ENCODE data around the gene C19orf85.

C19orf85 gene

GRCh38 chr19:55433292-55433691 lies 31.3 kb downstream of the C19orf85 start:
- no peak overlapping the region for H2AFZ ChIP-seq (ENCODE audit: low read depth)
- no peak for TF ChIP-seq CTCF (conservative IDR thresholded peaks at IDR 0.05; ENCODE audit: low read depth, low read length)
- H3K27ac ChIP-seq = no peak overlapping the region
- H3K36me3 ChIP-seq (ENCODE audit: insufficient read depth) = no peaks in the 10 kb centered on the region
- peaks cover 39% of the 10 kb centered on the region for H3K27me3 ChIP-seq (ENCODE audit: insufficient read depth, low read depth)
- peaks cover 2% of the 10 kb centered on the region for H3K4me1 ChIP-seq (ENCODE audit: low read depth, poor library complexity, severe bottlenecking)
- no peak overlapping the region for H3K9ac ChIP-seq
- H3K79me2 ChIP-seq (ENCODE audit: insufficient read depth, low read depth) = no peaks in the 10 kb centered on the region
- no peak overlapping the region for H3K4me3 ChIP-seq (IDR thresholded peaks at IDR 0.05; ENCODE audit: insufficient read depth, low read depth, low read length)
- H3K4me2 ChIP-seq = no peak overlapping the region
- no peaks in the 10 kb centered on the region for H4K20me1 ChIP-seq (ENCODE audit: insufficient read depth)

GRCh38 chr19:55432241-55432959 lies 32.2 kb downstream of the C19orf85 start:
- Histone ChIP-seq H3K4me3 (IDR thresholded peaks at IDR 0.05; ENCODE audit: insufficient read depth, low read depth, low read length) (no peak overlapping the region), H3K27me3 (ENCODE audit: insufficient read depth, low read depth) (peaks cover 40% of the 10 kb centered on the region), H3K4me2 (no peak overlapping the region), H4K20me1 (ENCODE audit: insufficient read depth) (no peaks in the 10 kb centered on the region), H2AFZ (ENCODE audit: low read depth) (no peak overlapping the region), H3K27ac (no peak overlapping the region), H3K79me2 (ENCODE audit: insufficient read depth, low read depth) (no peaks in the 10 kb centered on the region), H3K9ac (no peak overlapping the region), H3K36me3 (ENCODE audit: insufficient read depth) (no peaks in the 10 kb centered on the region), H3K4me1 (ENCODE audit: low read depth, poor library complexity, severe bottlenecking) (peaks cover under 1% of the 10 kb centered on the region)
- no peak for TF ChIP-seq CTCF (conservative IDR thresholded peaks at IDR 0.05; ENCODE audit: low read depth, low read length)

GRCh38 chr19:55431183-55431582 lies 33.4 kb downstream of the C19orf85 start:
- no peaks in the 10 kb centered on the region for H3K36me3 ChIP-seq (ENCODE audit: insufficient read depth)
- no peak for TF ChIP-seq CTCF (conservative IDR thresholded peaks at IDR 0.05; ENCODE audit: low read depth, low read length)
- no peak overlapping the region for H2AFZ ChIP-seq (ENCODE audit: low read depth)
- H4K20me1 ChIP-seq (ENCODE audit: insufficient read depth) = no peaks in the 10 kb centered on the region
- H3K27me3 ChIP-seq (ENCODE audit: insufficient read depth, low read depth) = peaks cover 44% of the 10 kb centered on the region
- no peaks in the 10 kb centered on the region for H3K4me1 ChIP-seq (ENCODE audit: low read depth, poor library complexity, severe bottlenecking)
- H3K4me2 ChIP-seq = no peak overlapping the region
- H3K4me3 ChIP-seq (IDR thresholded peaks at IDR 0.05; ENCODE audit: insufficient read depth, low read depth, low read length) = no peak overlapping the region
- no peak overlapping the region for H3K9ac ChIP-seq
- H3K79me2 ChIP-seq (ENCODE audit: insufficient read depth, low read depth) = no peaks in the 10 kb centered on the region
- H3K27ac ChIP-seq = no peak overlapping the region

- Histone ChIP-seq H3K9ac (no peak overlapping the region), H2AFZ (ENCODE audit: low read depth) (no peak overlapping the region), H3K79me2 (ENCODE audit: insufficient read depth, low read depth) (no peaks in the 10 kb centered on the region), H3K4me3 (IDR thresholded peaks at IDR 0.05; ENCODE audit: insufficient read depth, low read depth, low read length) (no peak overlapping the region), H3K4me2 (no peak overlapping the region), H4K20me1 (ENCODE audit: insufficient read depth) (no peaks in the 10 kb centered on the region), H3K27me3 (ENCODE audit: insufficient read depth, low read depth) (peaks cover 81% of the 10 kb centered on the region), H3K4me1 (ENCODE audit: low read depth, poor library complexity, severe bottlenecking) (no peaks in the 10 kb centered on the region), H3K27ac (no peak overlapping the region), H3K36me3 (ENCODE audit: insufficient read depth) (no peaks in the 10 kb centered on the region)
- TF ChIP-seq CTCF (conservative IDR thresholded peaks at IDR 0.05; ENCODE audit: low read depth, low read length) = no peak
Observed at GRCh38 chr19:55426042-55426441, 38.5 kb downstream of the C19orf85 start.
